Smooth muscle cell (in vitro differentiated cells): ENCODE data around the gene NTMT2. TPM values are rescaled to one million over a fixed set of nuclear protein-coding genes. Genes with fewer than 3 reads are reported as not detected.

Source experiments
- DNase-seq: peaks from one replicate; lab custom pipeline; 2025; ENCODE audit not compliant: unreplicated experiment; lab: John Stamatoyannopoulos, UW
- H2AFZ ChIP-seq: fragments of 200-600 bp; sonication (generic); 2 replicates; pipeline ENCODE4 v1.6.0; 2016; ENCODE audit warnings: antibody characterized with exemption, low read depth, mild to moderate bottlenecking
- H3F3A ChIP-seq: fragments of 200-600 bp; sonication (generic); 2 replicates; pipeline ENCODE4 v1.6.0; 2017; ENCODE audit warnings: antibody characterized with exemption, low read depth
- H3K27ac ChIP-seq: fragments of 200-600 bp; sonication (generic); 2 replicates; pipeline ENCODE4 v1.5.1; 2016; ENCODE audit warnings: low read depth, mild to moderate bottlenecking
- H3K27me3 ChIP-seq: fragments of 200-600 bp; sonication (generic); 2 replicates; pipeline ENCODE4 v1.6.1; 2016; ENCODE audit warnings: low read depth, mild to moderate bottlenecking
- H3K36me3 ChIP-seq: fragments of 200-600 bp; sonication (generic); 2 replicates; pipeline ENCODE4 v1.5.1; 2016; ENCODE audit warnings: low read depth
- H3K4me1 ChIP-seq: fragments of 200-600 bp; sonication (generic); 2 replicates; pipeline ENCODE4 v1.5.1; 2016; ENCODE audit warnings: low read depth
- H3K4me2 ChIP-seq: fragments of 200-600 bp; sonication (generic); 2 replicates; pipeline ENCODE4 v1.6.0; 2016; ENCODE audit warnings: mild to moderate bottlenecking
- H3K4me3 ChIP-seq: fragments of 200-600 bp; sonication (generic); 2 replicates; pipeline ENCODE4 v1.5.1; 2016; ENCODE audit warnings: mild to moderate bottlenecking
- H3K79me2 ChIP-seq: fragments of 200-600 bp; sonication (generic); 2 replicates; pipeline ENCODE4 v1.6.0; 2016; ENCODE audit warnings: low read depth, mild to moderate bottlenecking
- H3K9ac ChIP-seq: fragments of 200-600 bp; sonication (generic); 2 replicates; pipeline ENCODE4 v1.6.0; 2016; ENCODE audit warnings: low read depth
- H3K9me3 ChIP-seq: fragments of 200-600 bp; sonication (generic); replicated peaks from 2 replicates; pipeline ENCODE4 v1.5.1; 2016; ENCODE audit warnings: low read depth
- H4K20me1 ChIP-seq: fragments of 200-600 bp; sonication (generic); 2 replicates; pipeline ENCODE4 v1.6.0; 2016; ENCODE audit warnings: low read depth
- WGBS: methylation state at CpG from one replicate; pipeline ENCODE4 v1.1.7; 2016; ENCODE audit warnings: low lambda C conversion rate; 5-methylcytosine and 5-hydroxymethylcytosine counted together
- polyA plus RNA-seq: library from polyadenylated mRNA; unstranded; fragments of >200 nt; fragmentation: Nextera tagmentation; extraction: Ambion mirVana; gene quantifications from 2 replicates; pipeline ENCODE4 v1.2.1, GENCODE V29; 2016
- total RNA-seq: library from RNA; depleted of rRNA; stranded (reverse); fragments of >200 nt; gene quantifications from 2 replicates; pipeline ENCODE4 v1.2.3, GENCODE V29; 2014
- TF ChIP-seq, protein P1 (sequence below): fragments of 200-600 bp; sonication (generic); IDR thresholded peaks from 2 replicates; pipeline ENCODE4 v1.5.1; 2017; ENCODE audit warnings: borderline replicate concordance, mild to moderate bottlenecking, antibody characterized with exemption; ENCODE audit not compliant: insufficient read depth, poor library complexity, severe bottlenecking

Gene NTMT2
- total and polyA plus RNA-seq, 2 experiments from 2014 or later = 0.21 TPM; not detected in 1

DNA sequence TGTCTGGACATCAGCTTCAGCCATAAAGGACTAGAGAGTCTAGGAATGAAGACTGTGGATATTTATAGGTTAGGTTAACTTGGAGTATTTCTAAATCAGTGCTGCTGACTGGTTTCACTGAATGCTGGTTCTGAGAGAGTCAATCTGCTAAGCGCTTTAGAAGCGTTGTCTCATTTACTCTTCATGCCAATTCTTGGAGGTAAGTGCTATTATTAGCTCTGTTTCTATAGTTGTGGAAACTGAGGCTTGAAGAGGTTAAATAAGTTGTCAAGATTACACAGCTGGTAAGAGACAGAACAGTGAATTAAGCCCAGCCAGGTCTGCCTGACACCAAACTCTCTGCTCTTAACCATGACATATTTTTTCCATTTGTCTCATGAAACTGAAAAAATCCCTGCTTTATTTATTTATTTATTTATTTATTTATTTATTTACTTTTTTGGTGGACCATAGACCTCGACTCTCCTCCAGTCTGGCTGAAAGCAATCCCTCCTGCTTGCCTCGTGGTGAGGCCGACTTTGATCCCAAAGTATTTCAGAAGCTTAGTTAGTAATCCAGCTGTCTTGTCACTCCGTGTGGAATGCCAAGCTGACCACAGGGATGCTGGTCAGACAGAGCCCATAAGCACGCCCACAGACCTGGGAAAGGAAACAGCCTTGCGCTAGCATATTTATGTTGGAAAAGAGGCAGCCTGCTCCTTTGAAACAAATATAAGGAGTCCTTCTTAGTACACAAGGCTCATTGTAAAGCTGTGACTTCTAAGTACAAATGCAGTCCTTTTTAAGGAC lies 16.9 kb downstream of the NTMT2 start:
- H3K9ac ChIP-seq = peak overlapping the region; percentile 68
- no peaks in the 10 kb centered on the region for H3K36me3 ChIP-seq
- peak overlapping the region; percentile 96 for H3K27ac ChIP-seq
- no peaks in the 10 kb centered on the region for H3K79me2 ChIP-seq
- TF ChIP-seq, protein P1, sequence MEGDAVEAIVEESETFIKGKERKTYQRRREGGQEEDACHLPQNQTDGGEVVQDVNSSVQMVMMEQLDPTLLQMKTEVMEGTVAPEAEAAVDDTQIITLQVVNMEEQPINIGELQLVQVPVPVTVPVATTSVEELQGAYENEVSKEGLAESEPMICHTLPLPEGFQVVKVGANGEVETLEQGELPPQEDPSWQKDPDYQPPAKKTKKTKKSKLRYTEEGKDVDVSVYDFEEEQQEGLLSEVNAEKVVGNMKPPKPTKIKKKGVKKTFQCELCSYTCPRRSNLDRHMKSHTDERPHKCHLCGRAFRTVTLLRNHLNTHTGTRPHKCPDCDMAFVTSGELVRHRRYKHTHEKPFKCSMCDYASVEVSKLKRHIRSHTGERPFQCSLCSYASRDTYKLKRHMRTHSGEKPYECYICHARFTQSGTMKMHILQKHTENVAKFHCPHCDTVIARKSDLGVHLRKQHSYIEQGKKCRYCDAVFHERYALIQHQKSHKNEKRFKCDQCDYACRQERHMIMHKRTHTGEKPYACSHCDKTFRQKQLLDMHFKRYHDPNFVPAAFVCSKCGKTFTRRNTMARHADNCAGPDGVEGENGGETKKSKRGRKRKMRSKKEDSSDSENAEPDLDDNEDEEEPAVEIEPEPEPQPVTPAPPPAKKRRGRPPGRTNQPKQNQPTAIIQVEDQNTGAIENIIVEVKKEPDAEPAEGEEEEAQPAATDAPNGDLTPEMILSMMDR = no peak
- WGBS = 6% methylated on average over 8 of the region's 8 CpGs
- H2AFZ ChIP-seq = peak overlapping the region; percentile 67
- H3K4me3 ChIP-seq = no peak overlapping the region
- DNase-seq = peak; percentile 10
- peaks cover 16% of the 10 kb centered on the region for H3F3A ChIP-seq
- H3K4me2 ChIP-seq = peak overlapping the region; percentile 76
- H3K9me3 ChIP-seq = no peaks in the 10 kb centered on the region
- peaks cover 7% of the 10 kb centered on the region for H3K4me1 ChIP-seq
- H3K27me3 ChIP-seq = no peaks in the 10 kb centered on the region
- H4K20me1 ChIP-seq = no peaks in the 10 kb centered on the region

- Histone ChIP-seq H3K27me3 (no peaks in the 10 kb centered on the region), H3K36me3 (no peaks in the 10 kb centered on the region), H3F3A (peaks cover 16% of the 10 kb centered on the region), H3K9ac (no peak overlapping the region), H3K9me3 (no peaks in the 10 kb centered on the region), H3K79me2 (no peaks in the 10 kb centered on the region), H2AFZ (no peak overlapping the region), H3K4me1 (peaks cover 7% of the 10 kb centered on the region), H3K4me3 (no peak overlapping the region), H4K20me1 (no peaks in the 10 kb centered on the region), H3K4me2 (no peak overlapping the region), H3K27ac (peak overlapping the region; percentile 96)
- WGBS = 99% methylated on average over 4 of the region's 4 CpGs
- DNase-seq = no peak
- TF ChIP-seq, protein P1 = no peak
Observed at GRCh38 chr1:170164103-170164763, 18.5 kb downstream of the NTMT2 start.

GRCh38 chr1:170166518-170167180 lies 20.9 kb downstream of the NTMT2 start:
- Histone ChIP-seq H3K79me2 (no peaks in the 10 kb centered on the region), H3K4me3 (no peak overlapping the region), H2AFZ (no peak overlapping the region), H3K27me3 (no peaks in the 10 kb centered on the region), H3K9me3 (no peaks in the 10 kb centered on the region), H4K20me1 (no peaks in the 10 kb centered on the region), H3F3A (peaks cover 16% of the 10 kb centered on the region), H3K4me1 (peaks cover 7% of the 10 kb centered on the region), H3K27ac (no peak overlapping the region), H3K9ac (no peak overlapping the region), H3K36me3 (no peaks in the 10 kb centered on the region), H3K4me2 (no peak overlapping the region)
- TF ChIP-seq, protein P1 = no peak
- WGBS = 85% methylated on average over 7 of the region's 7 CpGs
- no peak for DNase-seq
